Dendritic cell treated with granulocyte-macrophage colony-stimulating factor and Interleukin-4, amounts not matched to agents 40 ng/mL and 50 ng/mL, for 4 days (primary cell): Measurements from ENCODE around the gene ST7.

ENCODE experiments used
- H3K27ac Mint-ChIP-seq: one replicate; pipeline ENCODE4 v1.8.0; 2022; ENCODE audit warnings: mild to moderate bottlenecking, mixed read lengths
- H3K27me3 Mint-ChIP-seq: one replicate; pipeline ENCODE4 v1.8.0; 2022; ENCODE audit warnings: mild to moderate bottlenecking, mixed read lengths
- H3K36me3 Mint-ChIP-seq: one replicate; pipeline ENCODE4 v1.8.0; 2022; ENCODE audit warnings: low read depth, mixed read lengths
- H3K4me1 Mint-ChIP-seq: one replicate; pipeline ENCODE4 v1.8.0; 2022; ENCODE audit warnings: low read depth, mixed read lengths
- H3K4me3 Mint-ChIP-seq: one replicate; pipeline ENCODE4 v1.8.0; 2022; ENCODE audit warnings: mild to moderate bottlenecking, moderate library complexity, mixed read lengths
- H3K9me3 Mint-ChIP-seq: one replicate; pipeline ENCODE4 v1.8.0; 2022; ENCODE audit warnings: mixed read lengths
- intact Hi-C: fragments of 100-400 bp; cut with micrococcal nuclease; formaldehyde crosslinking; loops from one replicate; pipeline ENCODE4 v1.15.0; 2022

ST7 gene

GRCh38 chr7:117071551-117071950 is 118.2 kb downstream of the ST7 start:
- Mint-ChIP-seq H3K4me1 (peaks cover 29% of the 10 kb centered on the region), H3K4me3 (no peak overlapping the region), H3K9me3 (peaks cover 10% of the 10 kb centered on the region), H3K36me3 (peaks cover 5% of the 10 kb centered on the region), H3K27ac (no peak overlapping the region), H3K27me3 (no peaks in the 10 kb centered on the region)
- intact Hi-C loops, result no loop called here

- peaks cover 20% of the 10 kb centered on the region for H3K4me1 Mint-ChIP-seq
- H3K27me3 Mint-ChIP-seq, result no peaks in the 10 kb centered on the region
- peak overlapping the region; percentile 56 for H3K4me3 Mint-ChIP-seq
- intact Hi-C loops, result no loop called here
- peaks cover 10% of the 10 kb centered on the region for H3K9me3 Mint-ChIP-seq
- peak overlapping the region; percentile 87 for H3K27ac Mint-ChIP-seq
- peaks cover 5% of the 10 kb centered on the region for H3K36me3 Mint-ChIP-seq
Measured at GRCh38 chr7:117072620-117073118, 119.4 kb downstream of the ST7 start.

GRCh38 chr7:117074378-117074777 is 121.1 kb downstream of the ST7 start:
- H3K27me3 Mint-ChIP-seq, result no peaks in the 10 kb centered on the region
- H3K36me3 Mint-ChIP-seq, result peaks cover 5% of the 10 kb centered on the region

GRCh38 chr7:117075934-117076333 is 122.6 kb downstream of the ST7 start:
- H3K9me3 Mint-ChIP-seq, result peaks cover 10% of the 10 kb centered on the region
- intact Hi-C loops, result no loop called here
- no peaks in the 10 kb centered on the region for H3K27me3 Mint-ChIP-seq
- no peak overlapping the region for H3K27ac Mint-ChIP-seq
- peaks cover 5% of the 10 kb centered on the region for H3K36me3 Mint-ChIP-seq
- H3K4me3 Mint-ChIP-seq, result no peak overlapping the region
- peaks cover 12% of the 10 kb centered on the region for H3K4me1 Mint-ChIP-seq

More at GRCh38 chr7:117074378-117074777, 121.1 kb downstream of the ST7 start:
- Mint-ChIP-seq H3K4me3 (no peak overlapping the region), H3K4me1 (peaks cover 15% of the 10 kb centered on the region), H3K9me3 (peaks cover 10% of the 10 kb centered on the region), H3K27ac (no peak overlapping the region)
- intact Hi-C loops, result no loop called here

GRCh38 chr7:117076426-117076943 is 123.2 kb downstream of the ST7 start:
- H3K4me3 Mint-ChIP-seq, result no peak overlapping the region
- intact Hi-C loops, result no loop called here
- no peak overlapping the region for H3K27ac Mint-ChIP-seq
- H3K4me1 Mint-ChIP-seq, result peaks cover 12% of the 10 kb centered on the region
- no peaks in the 10 kb centered on the region for H3K27me3 Mint-ChIP-seq
- peaks cover 5% of the 10 kb centered on the region for H3K36me3 Mint-ChIP-seq
- peaks cover 10% of the 10 kb centered on the region for H3K9me3 Mint-ChIP-seq

GRCh38 chr7:117077658-117078057 is 124.4 kb downstream of the ST7 start:
- peaks cover 10% of the 10 kb centered on the region for H3K9me3 Mint-ChIP-seq

GRCh38 chr7:117082647-117083046 is 129.3 kb downstream of the ST7 start:
- Mint-ChIP-seq H3K9me3 (no peaks in the 10 kb centered on the region), H3K27ac (no peak overlapping the region), H3K4me3 (no peak overlapping the region), H3K36me3 (no peaks in the 10 kb centered on the region), H3K27me3 (no peaks in the 10 kb centered on the region), H3K4me1 (peaks cover 27% of the 10 kb centered on the region)
- intact Hi-C loops, result no loop called here

More at GRCh38 chr7:117077658-117078057, 124.4 kb downstream of the ST7 start:
- H3K36me3 Mint-ChIP-seq, result peaks cover 5% of the 10 kb centered on the region
- no peaks in the 10 kb centered on the region for H3K27me3 Mint-ChIP-seq
- no peak overlapping the region for H3K4me3 Mint-ChIP-seq
- H3K27ac Mint-ChIP-seq, result no peak overlapping the region
- H3K4me1 Mint-ChIP-seq, result peaks cover 5% of the 10 kb centered on the region
- intact Hi-C loops, result no loop called here

GRCh38 chr7:117083648-117084047 is 130.3 kb downstream of the ST7 start:
- H3K9me3 Mint-ChIP-seq, result no peaks in the 10 kb centered on the region
- H3K27ac Mint-ChIP-seq, result no peak overlapping the region
- no peaks in the 10 kb centered on the region for H3K27me3 Mint-ChIP-seq
- H3K4me1 Mint-ChIP-seq, result peaks cover 33% of the 10 kb centered on the region
- no peaks in the 10 kb centered on the region for H3K36me3 Mint-ChIP-seq
- intact Hi-C loops, result no loop called here
- H3K4me3 Mint-ChIP-seq, result no peak overlapping the region

GRCh38 chr7:117084286-117084685 is 131.0 kb downstream of the ST7 start:
- intact Hi-C loops, result no loop called here
- Mint-ChIP-seq H3K4me1 (peaks cover 33% of the 10 kb centered on the region), H3K4me3 (no peak overlapping the region), H3K9me3 (no peaks in the 10 kb centered on the region), H3K36me3 (no peaks in the 10 kb centered on the region), H3K27me3 (no peaks in the 10 kb centered on the region), H3K27ac (no peak overlapping the region)

GRCh38 chr7:117085275-117085674 is 132.0 kb downstream of the ST7 start:
- Mint-ChIP-seq H3K4me1 (peaks cover 33% of the 10 kb centered on the region), H3K4me3 (no peak overlapping the region), H3K27me3 (no peaks in the 10 kb centered on the region), H3K9me3 (no peaks in the 10 kb centered on the region), H3K27ac (no peak overlapping the region), H3K36me3 (no peaks in the 10 kb centered on the region)
- intact Hi-C loops, result no loop called here

- Mint-ChIP-seq H3K9me3 (no peaks in the 10 kb centered on the region), H3K36me3 (no peaks in the 10 kb centered on the region), H3K27ac (no peak overlapping the region), H3K4me1 (peaks cover 33% of the 10 kb centered on the region), H3K27me3 (no peaks in the 10 kb centered on the region), H3K4me3 (no peak overlapping the region)
- intact Hi-C loops, result no loop called here
Measured at GRCh38 chr7:117085769-117086463, 132.6 kb downstream of the ST7 start.

- Mint-ChIP-seq H3K9me3 (no peaks in the 10 kb centered on the region), H3K4me1 (peaks cover 36% of the 10 kb centered on the region), H3K4me3 (no peak overlapping the region), H3K36me3 (no peaks in the 10 kb centered on the region), H3K27me3 (no peaks in the 10 kb centered on the region), H3K27ac (no peak overlapping the region)
- intact Hi-C loops, result no loop called here
Measured at GRCh38 chr7:117086788-117087187, 133.5 kb downstream of the ST7 start.

GRCh38 chr7:117087639-117088396 is 134.5 kb downstream of the ST7 start:
- H3K4me3 Mint-ChIP-seq, result no peak overlapping the region
- intact Hi-C loops, result no loop called here
- H3K27me3 Mint-ChIP-seq, result no peaks in the 10 kb centered on the region
- H3K4me1 Mint-ChIP-seq, result peaks cover 44% of the 10 kb centered on the region
- no peaks in the 10 kb centered on the region for H3K9me3 Mint-ChIP-seq
- no peak overlapping the region for H3K27ac Mint-ChIP-seq
- H3K36me3 Mint-ChIP-seq, result no peaks in the 10 kb centered on the region

GRCh38 chr7:117088623-117089194 is 135.4 kb downstream of the ST7 start:
- Mint-ChIP-seq H3K4me3 (no peak overlapping the region), H3K27me3 (no peaks in the 10 kb centered on the region), H3K9me3 (no peaks in the 10 kb centered on the region), H3K27ac (no peak overlapping the region), H3K36me3 (no peaks in the 10 kb centered on the region), H3K4me1 (peaks cover 43% of the 10 kb centered on the region)
- intact Hi-C loops, result no loop called here
